HG02588 (cell line): ENCODE measurements around the gene APLP2.
"Not testable (repeated sequence)": the region's sequence is repeated elsewhere in the genome, so short reads cannot be mapped to it uniquely, and the experiment has no call there.

ENCODE experiments used
- ATAC-seq: cut with Tn5 transposase; IDR thresholded peaks from one replicate; pipeline ENCODE4 v1.9.1; 2021; ENCODE audit warnings: mild to moderate bottlenecking, moderate library complexity; ENCODE audit not compliant: unreplicated experiment

APLP2 gene

GRCh38 chr11:130190371-130190881 lies 120.7 kb downstream of the APLP2 start:
- ATAC-seq: no peak

GRCh38 chr11:130191896-130192295 lies 122.2 kb downstream of the APLP2 start:
- no peak for ATAC-seq

DNA sequence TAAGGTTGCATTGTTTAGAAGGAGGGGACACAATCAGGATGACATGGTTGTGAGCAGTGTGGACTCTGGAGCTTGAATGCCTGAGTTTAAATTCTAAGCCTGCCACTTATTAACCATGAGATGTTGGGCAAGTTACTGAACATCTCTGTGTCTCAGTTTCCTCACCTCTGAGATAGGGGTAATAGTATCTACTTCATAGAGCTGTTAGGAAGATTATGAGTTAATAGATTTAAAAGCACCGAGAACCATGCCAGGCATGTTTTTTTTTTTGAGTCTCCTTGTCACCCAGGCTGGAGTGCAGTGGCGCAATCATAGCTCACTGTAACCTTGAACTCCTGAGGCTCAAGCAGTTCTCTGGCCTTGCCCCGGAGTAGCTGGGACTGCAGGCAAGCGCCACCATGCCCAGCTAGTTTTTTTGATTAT lies 123.2 kb downstream of the APLP2 start:
- no peak for ATAC-seq

DNA sequence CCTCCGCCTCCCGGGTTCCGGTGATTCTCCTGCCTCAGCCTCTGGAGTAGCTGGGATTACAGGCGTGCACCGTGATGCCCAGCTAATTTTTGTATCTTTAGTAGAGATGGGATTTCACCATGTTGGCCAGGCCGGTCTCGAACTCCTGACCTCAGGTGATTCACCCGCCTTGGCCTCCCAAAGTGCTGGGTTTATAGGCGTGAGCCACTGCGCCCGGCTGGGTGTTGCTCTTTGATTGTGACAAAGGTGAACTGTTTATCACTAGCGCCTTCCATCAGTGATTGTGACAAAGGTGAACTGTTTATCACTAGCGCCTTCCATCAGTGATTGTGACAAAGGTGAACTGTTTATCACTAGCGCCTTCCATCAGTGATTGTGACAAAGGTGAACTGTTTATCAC lies 123.9 kb downstream of the APLP2 start:
- not testable (repeated sequence) for ATAC-seq
